Mesodermal cell (in vitro differentiated cells): ENCODE data around the gene ELMO1.

Experiments used
- H3K27ac ChIP-seq: 2 replicates; pipeline ENCODE4 v1.7.0; 2013; ENCODE audit warnings: mild to moderate bottlenecking, low read depth, low read length, moderate library complexity; ENCODE audit not compliant: severe bottlenecking
- H3K36me3 ChIP-seq: 2 replicates; pipeline ENCODE4 v1.7.1; 2013; ENCODE audit warnings: mild to moderate bottlenecking, low read length, moderate library complexity; ENCODE audit not compliant: control insufficient read depth, insufficient read depth
- H3K4me1 ChIP-seq: one replicate; pipeline ENCODE4 v1.7.1; 2013; ENCODE audit warnings: mild to moderate bottlenecking, low read length; ENCODE audit not compliant: insufficient read depth, control insufficient read depth, poor library complexity, severe bottlenecking
- H3K4me3 ChIP-seq: 2 replicates; pipeline ENCODE4 v1.7.0; 2013; ENCODE audit warnings: low read length, control low read depth, mild to moderate bottlenecking; ENCODE audit not compliant: insufficient read depth, poor library complexity, severe bottlenecking; ENCODE audit errors: extremely low read depth
- H3K9me3 ChIP-seq: 2 replicates; pipeline ENCODE4 v1.7.1; 2013; ENCODE audit warnings: mild to moderate bottlenecking, low read length, moderate library complexity; ENCODE audit not compliant: control insufficient read depth
- WGBS, 2 experiments: methylation state at CpG; one replicate each; pipeline ENCODE4 v1.1.5; 2013; ENCODE audit warnings: missing lambda C conversion rate in 2 of 2; ENCODE audit not compliant: insufficient coverage in 2 of 2; 5-methylcytosine and 5-hydroxymethylcytosine counted together

Gene ELMO1

GRCh38 chr7:37471619-37472018 lies 23.0 kb upstream of the ELMO1 start:
- Histone ChIP-seq H3K4me1 (no peaks in the 10 kb centered on the region), H3K36me3 (no peaks in the 10 kb centered on the region), H3K9me3 (no peaks in the 10 kb centered on the region), H3K27ac (no peak overlapping the region), H3K4me3 (no peak overlapping the region)
- WGBS, 2 experiments: 93% methylated on average over 5 of the region's 7 CpGs; no CpG with 5 or more reads in 1 of the 2 experiments

- 84 to 94% methylated on average over 2 to 3 of the region's 3 CpGs for WGBS, 2 experiments
- Histone ChIP-seq H3K36me3 (no peaks in the 10 kb centered on the region), H3K27ac (no peak overlapping the region), H3K4me3 (no peak overlapping the region), H3K9me3 (no peaks in the 10 kb centered on the region), H3K4me1 (no peaks in the 10 kb centered on the region)
Measured at GRCh38 chr7:37467002-37467401, 18.3 kb upstream of the ELMO1 start.

GRCh38 chr7:37462138-37462537 lies 13.5 kb upstream of the ELMO1 start:
- Histone ChIP-seq H3K27ac (no peak overlapping the region), H3K9me3 (no peaks in the 10 kb centered on the region), H3K4me3 (no peak overlapping the region), H3K36me3 (no peaks in the 10 kb centered on the region), H3K4me1 (no peaks in the 10 kb centered on the region)
- 100% methylated on average over 1 of the region's 1 CpG for WGBS, 2 experiments

- Histone ChIP-seq H3K4me3 (no peak overlapping the region), H3K4me1 (no peaks in the 10 kb centered on the region), H3K36me3 (no peaks in the 10 kb centered on the region), H3K9me3 (no peaks in the 10 kb centered on the region), H3K27ac (no peak overlapping the region)
- WGBS, 2 experiments: 71 to 100% methylated on average over 1 of the region's 3 CpGs
Measured at GRCh38 chr7:37455081-37455480, 6.4 kb upstream of the ELMO1 start.

- H3K36me3 ChIP-seq: no peaks in the 10 kb centered on the region
- 63 to 65% methylated on average over 4 to 5 of the region's 5 CpGs for WGBS, 2 experiments
- H3K9me3 ChIP-seq: no peaks in the 10 kb centered on the region
- H3K4me1 ChIP-seq: no peaks in the 10 kb centered on the region
- no peak overlapping the region for H3K4me3 ChIP-seq
- no peak overlapping the region for H3K27ac ChIP-seq
Measured at GRCh38 chr7:37452346-37452745, 3.7 kb upstream of the ELMO1 start.

- Histone ChIP-seq H3K9me3 (no peaks in the 10 kb centered on the region), H3K27ac (no peak overlapping the region), H3K4me1 (peaks cover 14% of the 10 kb centered on the region), H3K36me3 (no peaks in the 10 kb centered on the region), H3K4me3 (no peak overlapping the region)
- WGBS, 2 experiments: 100% methylated on average over 1 of the region's 3 CpGs; no CpG with 5 or more reads in 1 of the 2 experiments
Measured at GRCh38 chr7:37450035-37450434, 1.4 kb upstream of the ELMO1 start.

- H3K9me3 ChIP-seq: no peaks in the 10 kb centered on the region
- WGBS, 2 experiments: 30% methylated on average over 2 of the region's 5 CpGs; no CpG with 5 or more reads in 1 of the 2 experiments
- no peak overlapping the region for H3K27ac ChIP-seq
- peak overlapping the region; percentile 73 for H3K4me3 ChIP-seq
- no peaks in the 10 kb centered on the region for H3K36me3 ChIP-seq
- H3K4me1 ChIP-seq: peaks cover 14% of the 10 kb centered on the region
Measured at GRCh38 chr7:37449621-37450020, 957 bp upstream of the ELMO1 start.

GRCh38 chr7:37448011-37448635 lies 541 bp downstream of the ELMO1 start:
- peaks cover 14% of the 10 kb centered on the region for H3K4me1 ChIP-seq
- peak overlapping the region; percentile 43 for H3K27ac ChIP-seq
- H3K9me3 ChIP-seq: no peaks in the 10 kb centered on the region
- 1% methylated on average over 14 to 30 of the region's 63 CpGs for WGBS, 2 experiments
- H3K4me3 ChIP-seq: peak overlapping the region; percentile 73
- H3K36me3 ChIP-seq: no peaks in the 10 kb centered on the region

- no peaks in the 10 kb centered on the region for H3K9me3 ChIP-seq
- peak overlapping the region; percentile 48 for H3K27ac ChIP-seq
- peaks cover 14% of the 10 kb centered on the region for H3K4me1 ChIP-seq
- 94 to 100% methylated on average over 1 to 3 of the region's 3 CpGs for WGBS, 2 experiments
- H3K4me3 ChIP-seq: no peak overlapping the region
- no peaks in the 10 kb centered on the region for H3K36me3 ChIP-seq
Measured at GRCh38 chr7:37446371-37446770, 2.3 kb downstream of the ELMO1 start.

- Histone ChIP-seq H3K36me3 (no peaks in the 10 kb centered on the region), H3K27ac (no peak overlapping the region), H3K4me3 (no peak overlapping the region), H3K9me3 (no peaks in the 10 kb centered on the region), H3K4me1 (peaks cover 14% of the 10 kb centered on the region)
- WGBS, 2 experiments: 88 to 100% methylated on average over 1 of the region's 1 CpG
Measured at GRCh38 chr7:37445790-37446189, 2.9 kb downstream of the ELMO1 start.

GRCh38 chr7:37445064-37445723 lies 3.5 kb downstream of the ELMO1 start:
- Histone ChIP-seq H3K27ac (no peak overlapping the region), H3K4me1 (peaks cover 14% of the 10 kb centered on the region), H3K4me3 (no peak overlapping the region), H3K9me3 (no peaks in the 10 kb centered on the region), H3K36me3 (no peaks in the 10 kb centered on the region)
- WGBS, 2 experiments: 90 to 94% methylated on average over 2 to 3 of the region's 4 CpGs
